Activated T-helper 2 cell treated with anti-CD3 and anti-CD28 coated beads, Interferon-gamma antibody, Interleukin-2, Interleukin-4, amounts not matched to agents 10 μg/mL and 5 μg/mL and 100 μg/mL, durations not matched to agents 14 hours and 24 hours and 36 hours (primary cell): ENCODE results near the gene MAP2. TPM values are rescaled to one million over a fixed set of nuclear protein-coding genes. Genes with fewer than 3 reads are reported as not detected.
"Not testable (repeated sequence)": the region's sequence is repeated elsewhere in the genome, so short reads cannot be mapped to it uniquely, and the experiment has no call there.

Experiments
- DNase-seq: peaks from one replicate; pipeline ENCODE4 v3.0.0; 2021; ENCODE audit warnings: low spot score
- H3K27ac Mint-ChIP-seq: one replicate; pipeline ENCODE4 v1.8.0; 2021; ENCODE audit warnings: mixed read lengths
- H3K27me3 Mint-ChIP-seq: one replicate; pipeline ENCODE4 v1.8.0; 2021; ENCODE audit warnings: low read depth, mixed read lengths
- H3K36me3 Mint-ChIP-seq: one replicate; pipeline ENCODE4 v1.8.0; 2021; ENCODE audit warnings: low read depth, mixed read lengths
- H3K4me1 Mint-ChIP-seq: one replicate; pipeline ENCODE4 v1.8.0; 2021; ENCODE audit warnings: low read depth, mixed read lengths
- H3K4me3 Mint-ChIP-seq: one replicate; pipeline ENCODE4 v1.8.0; 2021; ENCODE audit warnings: low read depth, mild to moderate bottlenecking, moderate library complexity, mixed read lengths
- H3K9me3 Mint-ChIP-seq: one replicate; pipeline ENCODE4 v1.8.0; 2021; ENCODE audit warnings: mixed read lengths
- intact Hi-C: fragments of 100-400 bp; cut with micrococcal nuclease; formaldehyde crosslinking; loops from one replicate; pipeline ENCODE4 v1.15.1; 2023
- total RNA-seq: library from RNA; stranded (reverse); gene quantifications from 2 replicates; pipeline ENCODE4 v1.2.3, GENCODE V29; 2022

The MAP2 gene
- total RNA-seq, 1 donor from 2014 or later = not detected

DNA sequence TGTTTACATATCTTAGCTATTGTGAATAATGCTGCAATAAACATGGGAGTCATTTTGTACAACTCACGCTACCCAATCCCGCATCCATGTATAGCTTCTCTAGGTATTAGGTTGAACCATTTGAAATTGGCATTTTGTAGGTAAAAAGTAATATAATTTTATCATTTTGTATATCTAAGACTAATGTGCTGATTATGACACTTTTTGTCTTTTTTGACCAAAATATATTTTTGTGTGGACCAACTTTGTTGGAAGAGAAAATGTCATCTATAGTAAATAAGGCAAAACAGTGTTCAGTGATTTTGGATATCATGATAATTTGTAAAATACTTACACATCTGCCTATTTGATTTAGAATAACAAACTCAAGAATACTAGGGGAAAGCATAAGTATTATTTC is 150.7 kb downstream of the MAP2 start:
- DNase-seq = no peak
- no peaks in the 10 kb centered on the region for H3K36me3 Mint-ChIP-seq
- peaks cover 4% of the 10 kb centered on the region for H3K27me3 Mint-ChIP-seq
- H3K4me1 Mint-ChIP-seq = peaks cover 2% of the 10 kb centered on the region
- intact Hi-C loops = loop anchor here (10.0 kb wide), 1 partner anchor 1170 kb away; the partner anchor contains the start of gene PTH2R
- H3K4me3 Mint-ChIP-seq = no peak overlapping the region
- no peaks in the 10 kb centered on the region for H3K9me3 Mint-ChIP-seq
- H3K27ac Mint-ChIP-seq = no peak overlapping the region

DNA sequence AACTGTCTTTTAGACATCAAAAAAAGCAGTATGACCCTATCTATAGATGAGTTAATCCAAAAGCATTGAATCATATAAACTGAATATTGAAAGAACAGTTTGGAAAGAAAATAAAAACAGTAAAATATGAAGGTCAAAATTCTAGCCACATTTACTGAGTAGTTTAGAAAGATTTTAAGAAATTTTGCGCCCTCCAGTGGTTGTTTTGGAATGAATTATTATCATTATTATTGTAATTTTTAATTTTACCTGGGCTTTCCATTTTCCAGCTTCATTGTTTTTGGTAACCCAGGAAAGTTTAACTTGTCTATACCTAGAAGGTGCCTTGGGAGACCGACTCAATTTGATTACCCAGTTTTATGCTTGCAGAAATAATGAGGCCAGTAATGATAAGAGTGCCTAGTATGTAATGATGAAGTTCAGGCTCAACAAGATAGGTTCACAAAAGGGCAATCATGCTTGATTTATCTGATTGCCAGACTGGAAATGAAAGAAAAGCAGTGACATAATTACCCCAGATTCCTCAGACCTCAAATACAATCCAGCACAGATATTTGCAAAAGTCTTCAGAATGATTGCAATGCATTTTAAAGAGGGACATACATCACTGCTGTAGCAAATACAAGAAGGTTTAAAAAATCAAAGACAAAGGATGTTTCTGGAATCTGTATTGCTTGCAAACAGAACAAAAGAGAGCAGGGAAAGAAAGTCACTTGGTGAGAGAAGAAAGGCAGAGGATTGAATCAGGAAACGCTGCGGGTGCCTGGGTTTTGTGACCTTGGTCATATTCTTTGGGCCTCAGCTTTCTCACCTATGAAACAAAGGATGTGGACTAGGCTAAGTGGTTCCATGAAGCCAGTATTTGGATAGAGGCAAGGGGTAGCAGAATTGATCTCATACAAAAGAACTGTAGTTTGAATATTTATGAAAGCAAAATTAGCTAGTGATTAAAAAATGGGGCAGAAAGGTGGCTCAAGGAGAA is 153.8 kb downstream of the MAP2 start:
- intact Hi-C loops = loop anchor here (2.0 to 10.0 kb wide), 3 partner anchors 150 to 1173 kb away; partner anchors contain the start of gene PTH2R
- no peak overlapping the region for H3K27ac Mint-ChIP-seq
- DNase-seq = no peak
- no peaks in the 10 kb centered on the region for H3K9me3 Mint-ChIP-seq
- H3K4me1 Mint-ChIP-seq = peaks cover 2% of the 10 kb centered on the region
- H3K4me3 Mint-ChIP-seq = no peak overlapping the region
- peaks cover 5% of the 10 kb centered on the region for H3K27me3 Mint-ChIP-seq
- H3K36me3 Mint-ChIP-seq = no peaks in the 10 kb centered on the region

DNA sequence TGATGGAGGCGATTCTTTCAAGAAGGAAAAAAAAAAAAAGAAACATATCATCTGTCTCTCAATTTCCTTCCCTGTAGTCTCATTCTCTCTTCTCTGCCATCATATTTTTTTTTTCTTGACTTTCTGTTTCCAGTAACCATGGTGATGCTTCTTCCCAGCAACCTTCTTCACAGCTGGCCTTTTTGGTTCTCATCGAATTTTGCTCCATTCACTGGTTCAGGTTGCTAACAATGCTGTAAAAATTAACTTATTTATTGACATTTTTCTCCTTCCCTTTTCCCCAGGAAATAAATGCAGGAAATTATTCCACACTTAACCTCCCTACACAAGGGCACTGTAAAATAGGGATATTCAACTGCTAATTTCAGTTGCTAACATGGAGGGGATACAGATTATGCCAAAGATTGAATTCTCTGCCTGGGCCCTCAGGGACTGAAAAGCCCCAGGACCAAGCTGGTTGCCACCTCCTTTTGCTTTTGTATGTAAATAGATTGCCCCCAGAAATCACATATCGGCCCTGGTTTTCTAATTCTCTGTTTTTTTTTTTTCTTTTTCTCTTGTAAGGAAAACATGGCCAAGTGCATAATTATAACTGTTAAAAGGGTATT is 154.7 kb downstream of the MAP2 start:
- H3K9me3 Mint-ChIP-seq = no peaks in the 10 kb centered on the region
- H3K4me1 Mint-ChIP-seq = peaks cover 2% of the 10 kb centered on the region
- peaks cover 5% of the 10 kb centered on the region for H3K27me3 Mint-ChIP-seq
- H3K4me3 Mint-ChIP-seq = no peak overlapping the region
- no peak overlapping the region for H3K27ac Mint-ChIP-seq
- no peaks in the 10 kb centered on the region for H3K36me3 Mint-ChIP-seq
- no peak for DNase-seq
- intact Hi-C loops = loop anchor here (5.0 to 10.0 kb wide), 2 partner anchors 151 to 1174 kb away; partner anchors contain the start of gene PTH2R

DNA sequence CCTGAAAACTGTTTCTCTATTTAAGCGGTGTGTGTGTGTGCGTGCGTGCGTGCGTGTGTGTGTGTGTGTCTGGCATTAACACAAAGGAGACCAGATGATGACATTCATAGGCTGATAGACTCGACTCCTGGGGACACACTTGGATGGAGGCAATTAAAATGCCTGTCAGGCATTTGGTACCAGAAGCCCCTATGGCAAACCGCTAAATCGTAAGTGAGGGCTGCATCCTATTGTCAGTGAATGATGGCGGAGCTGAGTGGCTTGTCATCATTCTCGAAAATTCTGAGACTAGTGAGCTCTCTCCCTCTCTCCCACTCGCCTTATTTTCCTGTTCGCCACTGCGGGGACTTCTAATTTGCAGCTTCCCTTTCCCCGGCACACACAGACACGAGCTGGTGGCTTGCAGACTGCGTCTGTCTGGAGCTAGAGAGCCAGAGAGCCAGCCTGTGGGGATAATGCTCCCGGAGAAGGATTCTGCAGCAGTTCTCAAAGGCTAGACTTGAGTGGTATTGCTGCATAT is 155.4 kb downstream of the MAP2 start:
- Mint-ChIP-seq H3K27me3 (peaks cover 5% of the 10 kb centered on the region), H3K9me3 (no peaks in the 10 kb centered on the region), H3K4me1 (peaks cover 2% of the 10 kb centered on the region), H3K4me3 (peak overlapping the region; percentile 60), H3K27ac (no peak overlapping the region), H3K36me3 (no peaks in the 10 kb centered on the region)
- DNase-seq = no peak
- intact Hi-C loops = loop anchor here (5.0 to 10.0 kb wide), 2 partner anchors 152 to 1174 kb away; partner anchors contain the start of gene PTH2R

DNA sequence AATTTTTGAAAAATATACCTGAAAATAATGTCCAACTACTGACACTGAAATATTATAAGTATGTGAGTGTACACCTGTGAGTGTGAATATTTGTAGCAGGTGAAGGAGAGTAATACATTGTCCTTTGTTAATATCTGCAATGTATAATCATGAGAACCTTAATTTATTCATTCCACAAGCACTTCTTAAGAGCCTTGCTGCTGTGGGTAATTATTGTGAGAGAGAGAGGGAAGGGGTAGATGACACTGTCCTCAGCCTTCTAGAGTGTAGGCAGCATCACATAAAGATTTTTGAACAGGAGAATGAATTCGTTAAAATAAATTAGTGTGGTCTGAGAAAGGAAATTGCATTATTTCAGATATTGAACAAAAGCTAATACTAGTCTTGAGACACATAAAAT is 157.2 kb downstream of the MAP2 start:
- Mint-ChIP-seq H3K9me3 (no peaks in the 10 kb centered on the region), H3K27me3 (peaks cover 8% of the 10 kb centered on the region), H3K4me3 (no peak overlapping the region), H3K27ac (no peak overlapping the region), H3K4me1 (peaks cover 2% of the 10 kb centered on the region), H3K36me3 (no peaks in the 10 kb centered on the region)
- DNase-seq = no peak
- intact Hi-C loops = no loop called here

DNA sequence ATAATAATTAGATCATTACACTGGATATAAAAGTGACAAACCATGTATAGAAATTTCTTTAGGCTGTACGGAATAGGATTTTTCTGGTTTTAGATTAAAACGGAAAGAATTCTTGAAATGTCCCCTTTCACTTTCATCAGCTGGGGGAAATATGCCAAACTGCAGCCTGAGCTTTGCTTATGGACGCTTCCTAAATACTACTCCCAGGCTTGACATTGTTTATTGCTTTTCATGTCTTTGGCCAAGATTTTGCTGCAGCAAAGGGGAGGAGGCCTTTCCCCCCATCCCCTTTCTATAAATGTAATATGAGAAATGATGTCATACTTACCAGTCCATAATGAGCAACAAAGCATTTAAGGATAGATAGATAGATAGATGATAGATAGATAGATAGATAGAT is 158.4 kb downstream of the MAP2 start:
- Mint-ChIP-seq H3K27ac (no peak overlapping the region), H3K9me3 (no peaks in the 10 kb centered on the region), H3K4me3 (no peak overlapping the region), H3K4me1 (peaks cover 2% of the 10 kb centered on the region), H3K27me3 (peaks cover 8% of the 10 kb centered on the region), H3K36me3 (no peaks in the 10 kb centered on the region)
- intact Hi-C loops = no loop called here
- DNase-seq = no peak

DNA sequence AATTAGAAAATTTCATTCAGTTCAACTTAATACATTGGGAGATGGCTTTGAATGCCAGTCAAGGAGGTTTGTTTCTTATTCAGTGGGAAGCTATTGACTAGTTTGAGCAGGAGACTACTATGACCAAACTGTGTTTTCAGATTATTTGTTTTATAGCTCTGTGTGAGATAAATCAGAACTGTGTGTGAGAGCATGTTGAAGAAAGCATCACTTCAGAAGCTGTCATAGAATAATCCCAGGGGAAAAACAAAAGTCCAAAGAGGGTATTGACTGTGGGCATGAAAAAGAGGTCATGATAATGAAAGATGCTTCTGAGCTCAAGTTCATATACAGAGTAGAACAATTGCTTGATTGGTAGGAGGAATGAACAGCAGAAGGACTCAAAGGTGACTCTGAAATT is 160.6 kb downstream of the MAP2 start:
- peaks cover under 1% of the 10 kb centered on the region for H3K4me1 Mint-ChIP-seq
- intact Hi-C loops = no loop called here

DNA sequence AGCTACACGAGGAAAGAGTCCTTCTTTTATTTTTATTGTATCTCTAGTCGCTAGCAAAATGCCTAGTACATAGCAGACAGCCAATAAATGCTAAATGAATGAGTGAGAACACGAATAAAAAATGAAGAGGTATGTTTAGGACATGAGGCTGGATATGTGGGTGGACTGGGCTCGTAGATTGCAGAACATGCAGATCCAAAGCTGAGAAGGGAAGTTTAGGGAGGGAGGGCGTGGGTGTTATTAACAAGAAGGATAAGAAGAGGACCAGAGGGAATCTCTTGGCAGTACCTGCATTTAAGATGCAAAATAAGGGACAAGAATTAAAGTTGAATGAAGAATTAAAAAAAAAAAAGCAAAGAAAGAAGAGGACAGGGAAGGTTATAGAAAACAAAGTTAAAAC is 161.1 kb downstream of the MAP2 start:
- intact Hi-C loops = no loop called here
- no peak overlapping the region for H3K27ac Mint-ChIP-seq
- no peak for DNase-seq
- H3K27me3 Mint-ChIP-seq = peaks cover 4% of the 10 kb centered on the region
- H3K9me3 Mint-ChIP-seq = no peaks in the 10 kb centered on the region
- no peaks in the 10 kb centered on the region for H3K4me1 Mint-ChIP-seq
- no peaks in the 10 kb centered on the region for H3K36me3 Mint-ChIP-seq
- H3K4me3 Mint-ChIP-seq = no peak overlapping the region

More for the DNA sequence above, 160.6 kb downstream of the MAP2 start:
- Mint-ChIP-seq H3K27ac (no peak overlapping the region), H3K36me3 (no peaks in the 10 kb centered on the region), H3K27me3 (peaks cover 5% of the 10 kb centered on the region), H3K4me3 (no peak overlapping the region), H3K9me3 (no peaks in the 10 kb centered on the region)
- no peak for DNase-seq

DNA sequence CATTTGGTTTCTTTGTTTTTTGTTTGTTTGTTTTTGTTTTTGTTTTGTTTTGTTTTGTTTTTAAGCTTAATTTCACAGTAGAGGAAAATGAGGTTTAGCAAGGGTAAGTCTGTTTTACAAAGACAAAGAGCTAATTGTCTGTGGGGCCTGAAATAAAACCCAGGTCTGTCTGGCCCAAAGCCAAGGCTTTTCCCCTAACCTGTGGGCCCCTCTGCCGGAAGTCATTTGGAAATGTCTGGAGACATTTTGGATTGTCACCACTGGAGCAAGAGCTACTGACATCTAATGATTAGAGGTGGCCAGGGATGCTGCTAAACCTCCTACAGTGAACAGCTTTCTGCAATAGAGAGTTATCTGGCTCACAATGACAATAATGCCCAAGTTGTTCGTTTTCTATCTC is 167.2 kb downstream of the MAP2 start:
- DNase-seq = no peak
- H3K36me3 Mint-ChIP-seq = no peaks in the 10 kb centered on the region
- no peaks in the 10 kb centered on the region for H3K9me3 Mint-ChIP-seq
- intact Hi-C loops = no loop called here
- no peaks in the 10 kb centered on the region for H3K27me3 Mint-ChIP-seq
- no peaks in the 10 kb centered on the region for H3K4me1 Mint-ChIP-seq
- no peak overlapping the region for H3K27ac Mint-ChIP-seq
- H3K4me3 Mint-ChIP-seq = no peak overlapping the region

DNA sequence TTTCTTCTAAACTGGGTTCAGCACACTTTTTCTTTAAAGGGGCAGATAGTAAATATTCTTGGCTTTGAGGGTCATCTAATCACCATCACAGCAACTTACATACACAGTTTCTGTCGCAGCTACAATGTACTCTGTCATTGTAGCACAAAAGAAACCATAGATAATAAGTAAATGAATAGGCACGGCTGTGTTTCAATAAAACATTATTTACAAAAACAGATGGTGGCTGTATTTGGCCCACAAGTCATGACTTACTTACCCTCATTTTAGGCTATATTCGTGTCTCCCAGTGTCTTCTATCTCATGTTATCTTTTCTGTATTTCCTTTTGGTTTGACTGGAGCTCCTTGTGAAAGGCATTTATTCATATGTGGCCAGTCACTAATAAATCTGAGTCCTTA is 168.3 kb downstream of the MAP2 start:
- H3K4me1 Mint-ChIP-seq = no peaks in the 10 kb centered on the region
- DNase-seq = no peak
- no peak overlapping the region for H3K4me3 Mint-ChIP-seq
- H3K27ac Mint-ChIP-seq = no peak overlapping the region
- no peaks in the 10 kb centered on the region for H3K36me3 Mint-ChIP-seq
- no peaks in the 10 kb centered on the region for H3K9me3 Mint-ChIP-seq
- intact Hi-C loops = no loop called here
- H3K27me3 Mint-ChIP-seq = no peaks in the 10 kb centered on the region

DNA sequence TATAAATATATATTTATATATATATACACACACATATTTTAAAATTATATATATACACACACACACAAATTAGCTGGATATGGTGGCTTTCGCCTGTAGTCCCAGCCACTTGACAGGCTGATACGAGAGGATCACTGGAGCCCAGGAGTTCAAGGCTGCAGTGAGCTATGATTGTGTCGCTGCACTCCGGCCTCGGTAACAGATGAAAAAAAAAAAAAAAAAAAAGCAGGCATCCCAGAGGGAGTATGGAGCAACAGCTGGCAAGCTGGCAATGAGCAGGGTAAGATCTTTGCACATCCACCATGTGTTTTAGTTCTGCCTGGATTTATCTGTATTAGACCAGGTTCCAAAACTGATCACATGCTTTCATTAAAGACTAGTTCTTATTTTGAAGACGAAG is 170.1 kb downstream of the MAP2 start:
- H3K4me3 Mint-ChIP-seq = no peak overlapping the region
- intact Hi-C loops = no loop called here
- H3K9me3 Mint-ChIP-seq = no peaks in the 10 kb centered on the region
- no peak overlapping the region for H3K27ac Mint-ChIP-seq
- no peaks in the 10 kb centered on the region for H3K4me1 Mint-ChIP-seq
- H3K27me3 Mint-ChIP-seq = no peaks in the 10 kb centered on the region
- no peaks in the 10 kb centered on the region for H3K36me3 Mint-ChIP-seq
- no peak for DNase-seq

DNA sequence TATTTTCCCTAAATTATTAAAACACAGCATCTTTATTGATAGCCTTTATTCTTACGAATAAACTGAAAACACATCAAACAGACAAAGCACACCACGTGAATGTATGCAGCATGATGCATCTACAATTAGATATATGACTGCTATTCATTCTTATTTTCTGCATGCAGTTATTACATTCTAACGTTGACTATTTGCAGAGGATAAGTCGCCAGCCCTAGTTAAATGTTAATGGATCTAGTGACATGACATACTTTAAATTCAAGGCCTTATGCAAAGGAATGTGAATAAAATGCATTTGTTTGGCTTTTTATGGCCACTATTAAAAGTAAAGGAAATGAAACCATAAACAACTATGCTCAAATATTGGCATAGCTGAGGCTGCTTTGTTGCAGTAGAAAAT is 172.4 kb downstream of the MAP2 start:
- intact Hi-C loops = no loop called here
- H3K27ac Mint-ChIP-seq = no peak overlapping the region
- H3K4me3 Mint-ChIP-seq = no peak overlapping the region
- no peaks in the 10 kb centered on the region for H3K36me3 Mint-ChIP-seq
- no peaks in the 10 kb centered on the region for H3K4me1 Mint-ChIP-seq
- DNase-seq = no peak
- H3K27me3 Mint-ChIP-seq = no peaks in the 10 kb centered on the region
- H3K9me3 Mint-ChIP-seq = no peaks in the 10 kb centered on the region

DNA sequence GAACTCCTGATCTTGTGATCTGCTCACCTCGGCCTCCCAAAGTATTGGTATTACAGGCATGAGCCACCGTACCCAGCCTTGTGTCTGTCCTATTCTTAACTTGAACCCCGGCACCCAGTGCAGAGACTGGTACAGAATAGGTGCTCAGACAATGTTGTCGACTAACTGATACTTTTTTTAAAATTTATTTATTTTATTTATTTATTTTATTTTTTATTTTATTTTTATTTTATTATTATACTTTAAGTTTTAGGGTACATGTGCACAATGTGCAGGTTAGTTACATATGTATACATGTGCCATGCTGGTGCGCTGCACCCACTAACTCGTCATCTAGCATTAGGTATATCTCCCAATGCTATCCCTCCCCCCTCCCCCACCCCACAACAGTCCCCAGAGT is 174.4 kb downstream of the MAP2 start:
- DNase-seq, intact Hi-C loops, H3K27me3 Mint-ChIP-seq, H3K36me3 Mint-ChIP-seq, H3K27ac Mint-ChIP-seq, H3K9me3 Mint-ChIP-seq, H3K4me1 Mint-ChIP-seq, H3K4me3 Mint-ChIP-seq: not testable (repeated sequence)
